HG03342 (cell line): Measurements from ENCODE around the gene SNURF.
"Not testable (repeated sequence)": the region's sequence is repeated elsewhere in the genome, so short reads cannot be mapped to it uniquely, and the experiment has no call there.

Experiments
- ATAC-seq: cut with Tn5 transposase; IDR thresholded peaks from one replicate; pipeline ENCODE4 v1.9.1; 2021; ENCODE audit warnings: mild to moderate bottlenecking, moderate library complexity; ENCODE audit not compliant: unreplicated experiment

SNURF gene, protein sequence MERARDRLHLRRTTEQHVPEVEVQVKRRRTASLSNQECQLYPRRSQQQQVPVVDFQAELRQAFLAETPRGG

DNA sequence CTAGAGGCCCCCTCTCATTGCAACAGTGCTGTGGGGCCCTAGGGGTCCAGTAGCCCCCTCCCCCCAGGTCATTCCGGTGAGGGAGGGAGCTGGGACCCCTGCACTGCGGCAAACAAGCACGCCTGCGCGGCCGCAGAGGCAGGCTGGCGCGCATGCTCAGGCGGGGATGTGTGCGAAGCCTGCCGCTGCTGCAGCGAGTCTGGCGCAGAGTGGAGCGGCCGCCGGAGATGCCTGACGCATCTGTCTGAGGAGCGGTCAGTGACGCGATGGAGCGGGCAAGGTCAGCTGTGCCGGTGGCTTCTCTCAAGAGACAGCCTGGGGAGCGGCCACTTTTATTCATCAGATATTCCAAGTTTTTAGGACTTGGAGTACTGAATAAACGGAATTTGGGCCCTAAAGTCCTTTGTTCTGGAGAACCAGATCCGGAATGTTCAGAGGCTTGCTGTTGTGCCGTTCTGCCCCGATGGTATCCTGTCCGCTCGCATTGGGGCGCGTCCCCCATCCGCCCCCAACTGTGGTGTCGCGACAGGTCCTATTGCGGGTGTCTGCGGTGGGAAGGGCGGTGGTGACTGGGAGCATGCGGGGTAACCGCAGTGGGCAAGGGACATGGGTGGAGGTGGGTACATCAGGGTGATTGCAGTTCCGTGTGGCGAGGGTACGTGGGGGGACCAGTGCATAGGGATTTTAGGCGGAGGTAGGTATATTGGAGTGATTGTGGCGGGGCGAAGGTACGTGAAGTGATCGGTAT is at the start of gene SNURF, which contains the start of gene SNRPN:
Gene SNURF, plus strand, starts transcription at position 205 of the 748 bp plus-strand sequence. Its CDS starts 62 bp downstream, at position 267.
Gene SNRPN, plus strand, starts transcription at position 205 of the 748 bp plus-strand sequence. CDS start 19,467 bp downstream, outside the sequence.
- ATAC-seq, result peak; percentile 51

GRCh38 chr15:24916305-24917009 is 38.3 kb upstream of the SNURF start:
- no peak for ATAC-seq

DNA sequence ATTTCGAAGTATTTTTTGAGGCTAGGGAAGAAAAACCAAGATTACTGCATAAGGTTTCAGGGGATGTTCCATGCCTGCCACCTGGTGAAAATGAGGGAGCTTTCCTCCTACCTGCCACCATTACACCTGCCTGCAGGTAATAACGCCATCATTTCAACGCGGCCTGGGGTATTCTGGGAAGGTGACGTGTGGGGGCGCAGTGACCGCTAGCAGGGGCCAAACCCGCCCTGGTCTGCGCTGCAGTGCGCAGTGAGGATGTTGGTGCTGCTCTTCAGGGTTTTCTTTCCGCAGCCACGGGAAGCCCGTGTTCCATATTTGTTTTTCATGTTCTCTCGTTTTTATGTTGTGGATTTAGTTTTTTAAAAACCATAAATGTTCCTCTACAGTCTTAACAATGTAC is 37.4 kb upstream of the SNURF start:
- ATAC-seq, result no peak

DNA sequence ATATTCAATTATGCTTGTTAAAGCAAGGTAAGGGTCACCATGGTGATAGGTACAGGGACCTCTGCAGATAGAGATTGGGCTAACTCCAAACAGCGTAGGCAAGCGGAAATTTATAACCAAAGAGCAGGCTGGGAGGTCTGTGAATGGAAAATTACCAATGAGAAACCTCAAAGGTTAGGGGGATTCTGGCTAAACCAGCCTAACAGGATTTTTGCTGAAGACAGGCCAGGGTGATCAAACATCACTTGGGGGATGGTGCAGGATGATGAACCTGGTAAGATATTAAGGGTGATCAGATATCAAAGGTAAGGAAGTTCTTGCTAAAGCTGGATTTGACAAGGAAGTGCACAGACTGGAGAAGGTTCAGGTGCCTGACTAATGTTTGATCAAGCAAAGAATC is 35.3 kb upstream of the SNURF start:
- ATAC-seq, result no peak

GRCh38 chr15:24922781-24923180 is 32.0 kb upstream of the SNURF start:
- ATAC-seq, result not testable (repeated sequence)

- ATAC-seq, result no peak
Measured at GRCh38 chr15:24924153-24924552, 30.6 kb upstream of the SNURF start.

DNA sequence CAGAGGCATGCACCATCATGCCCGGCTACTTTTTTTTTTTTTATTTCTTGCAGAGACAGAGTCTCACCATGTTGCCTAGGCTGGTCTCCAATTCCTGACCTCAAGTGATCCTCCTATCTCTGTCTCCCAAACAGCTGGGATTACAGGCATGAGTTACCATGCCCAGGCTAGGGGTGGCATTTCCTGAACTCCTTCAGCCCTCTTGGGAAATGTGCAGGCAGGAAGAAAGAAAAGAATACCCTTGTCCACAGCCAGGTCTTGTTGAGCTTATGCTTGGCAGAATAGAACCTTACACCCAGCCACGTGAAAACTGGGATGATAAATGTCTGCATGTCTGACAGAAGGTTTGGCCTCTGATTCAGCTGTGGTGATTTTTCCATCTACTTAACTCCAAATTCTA is 30.2 kb upstream of the SNURF start:
- ATAC-seq, result no peak

DNA sequence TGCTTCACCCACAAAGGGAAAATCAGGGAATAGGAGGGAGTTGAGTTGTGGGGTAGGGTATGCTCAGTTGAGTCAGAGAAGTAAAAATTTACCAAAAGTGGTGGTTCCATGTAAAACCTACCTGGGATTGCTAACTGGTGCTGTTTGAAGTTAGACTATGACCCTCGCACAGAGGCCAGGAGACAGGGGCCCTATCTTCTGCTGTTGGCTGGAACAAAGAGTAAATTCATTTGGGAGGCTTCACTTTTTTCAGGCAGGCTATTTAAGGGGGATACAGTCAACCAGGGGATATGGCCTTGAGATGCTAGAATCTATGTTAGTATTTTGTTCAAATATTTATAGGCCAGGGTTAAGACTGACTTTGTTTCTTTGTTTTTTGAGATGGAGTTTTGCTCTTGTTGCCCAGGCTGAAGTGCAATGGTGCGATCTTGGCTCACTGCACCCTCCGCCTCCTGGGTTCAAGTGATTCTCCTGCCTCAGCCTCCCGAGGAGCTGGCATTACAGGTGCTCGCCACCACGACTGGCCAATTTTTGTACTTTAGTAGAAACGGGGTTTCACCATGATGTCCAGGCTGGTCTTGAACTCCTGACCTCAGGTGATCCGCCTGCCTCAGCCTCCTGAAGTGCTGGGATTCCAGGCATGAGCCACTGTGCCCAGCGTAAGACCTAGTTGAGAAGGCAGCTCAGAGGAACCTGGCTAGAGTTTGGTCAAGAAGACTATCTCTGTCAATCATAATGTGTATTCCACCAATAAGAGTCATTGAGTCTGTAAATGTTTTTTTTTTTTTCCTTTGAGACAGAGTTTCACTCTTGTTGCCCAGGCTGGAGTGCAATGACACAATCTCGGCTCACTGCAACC is 22.7 kb upstream of the SNURF start:
- not testable (repeated sequence) for ATAC-seq

GRCh38 chr15:24933716-24934115 is 21.1 kb upstream of the SNURF start:
- ATAC-seq, result no peak

DNA sequence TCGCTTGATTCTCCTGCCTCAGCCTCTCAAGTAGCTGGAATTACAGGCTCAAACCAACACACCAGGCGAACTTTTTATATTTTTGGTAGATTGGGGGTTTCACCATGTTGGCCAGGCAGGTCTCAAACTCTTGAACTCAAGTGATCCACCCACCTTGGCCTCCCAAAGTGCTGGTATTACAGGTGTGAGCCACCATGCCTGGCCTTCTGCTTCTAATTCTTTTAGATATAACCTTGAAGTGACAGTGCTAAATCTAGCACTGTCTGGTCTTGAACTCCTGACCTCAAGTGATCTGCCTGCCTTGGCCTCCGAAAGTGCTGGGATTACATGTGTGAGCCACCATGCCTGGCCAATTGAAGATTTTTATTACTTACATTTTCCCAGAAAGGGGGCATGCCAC is 16.6 kb upstream of the SNURF start:
- ATAC-seq, result not testable (repeated sequence)

GRCh38 chr15:24940236-24940635 is 14.6 kb upstream of the SNURF start:
- no peak for ATAC-seq

DNA sequence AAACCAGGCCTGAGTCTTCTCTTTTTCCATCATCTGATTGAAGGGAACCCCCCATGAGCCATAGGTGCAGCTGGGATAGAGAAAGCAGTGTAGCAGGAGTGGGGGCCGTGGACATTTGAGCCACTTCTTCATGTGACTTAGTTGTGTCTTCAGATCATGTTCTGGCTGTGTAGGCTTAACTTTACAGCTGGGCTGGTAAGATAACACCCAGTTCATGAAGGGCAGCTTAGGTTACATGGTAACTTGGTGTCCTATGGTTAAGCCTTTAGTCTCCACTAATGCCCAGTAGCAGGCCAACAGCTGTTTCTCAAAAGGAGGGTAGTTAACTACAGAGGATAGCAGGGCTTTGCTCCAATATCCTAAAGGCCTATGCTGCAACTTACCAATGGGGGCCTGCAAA is 11.4 kb upstream of the SNURF start:
- ATAC-seq, result no peak

GRCh38 chr15:24944954-24945353 is 9.8 kb upstream of the SNURF start:
- ATAC-seq, result no peak

DNA sequence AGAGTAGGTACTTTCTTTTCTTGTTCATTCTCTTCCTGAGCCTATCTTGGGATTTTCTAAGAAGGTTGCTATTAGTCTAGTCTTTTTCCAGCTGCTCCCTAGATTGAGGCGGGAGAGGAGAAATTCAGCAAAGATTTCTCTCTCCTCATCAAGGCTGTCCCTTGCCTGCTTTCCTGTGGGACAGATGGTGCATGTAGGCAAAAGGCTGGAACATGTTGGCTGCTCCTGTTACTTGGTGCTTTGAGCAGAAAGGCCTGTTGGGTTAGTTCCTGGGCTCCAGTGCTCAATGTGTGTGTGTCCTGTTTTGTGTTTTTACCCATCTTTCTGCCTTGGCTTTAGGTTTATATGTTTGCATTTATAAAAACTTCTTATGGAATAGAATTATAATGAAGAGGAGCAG is 9.1 kb upstream of the SNURF start:
- ATAC-seq, result no peak

DNA sequence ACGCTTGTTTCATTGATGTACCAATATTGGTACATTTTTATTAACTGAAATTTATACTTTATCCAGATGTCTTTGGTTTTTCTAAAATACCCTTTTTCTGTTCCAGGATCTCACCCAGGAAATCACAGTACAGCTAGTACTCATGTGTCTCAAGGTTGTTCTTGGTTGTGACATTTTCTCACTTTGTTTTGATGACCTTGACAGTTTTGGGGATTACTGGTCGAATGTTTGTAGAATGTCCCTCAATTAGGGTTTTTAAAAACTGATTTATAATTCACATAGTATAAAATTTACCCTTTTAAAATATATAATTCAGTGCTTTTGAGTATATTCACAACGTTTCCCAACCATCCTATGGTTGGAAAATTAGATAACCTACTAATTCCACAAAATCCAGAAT is 6.3 kb upstream of the SNURF start:
- no peak for ATAC-seq

- ATAC-seq, result no peak
Measured at GRCh38 chr15:24955531-24955921, 739 bp downstream of the SNURF start.

DNA sequence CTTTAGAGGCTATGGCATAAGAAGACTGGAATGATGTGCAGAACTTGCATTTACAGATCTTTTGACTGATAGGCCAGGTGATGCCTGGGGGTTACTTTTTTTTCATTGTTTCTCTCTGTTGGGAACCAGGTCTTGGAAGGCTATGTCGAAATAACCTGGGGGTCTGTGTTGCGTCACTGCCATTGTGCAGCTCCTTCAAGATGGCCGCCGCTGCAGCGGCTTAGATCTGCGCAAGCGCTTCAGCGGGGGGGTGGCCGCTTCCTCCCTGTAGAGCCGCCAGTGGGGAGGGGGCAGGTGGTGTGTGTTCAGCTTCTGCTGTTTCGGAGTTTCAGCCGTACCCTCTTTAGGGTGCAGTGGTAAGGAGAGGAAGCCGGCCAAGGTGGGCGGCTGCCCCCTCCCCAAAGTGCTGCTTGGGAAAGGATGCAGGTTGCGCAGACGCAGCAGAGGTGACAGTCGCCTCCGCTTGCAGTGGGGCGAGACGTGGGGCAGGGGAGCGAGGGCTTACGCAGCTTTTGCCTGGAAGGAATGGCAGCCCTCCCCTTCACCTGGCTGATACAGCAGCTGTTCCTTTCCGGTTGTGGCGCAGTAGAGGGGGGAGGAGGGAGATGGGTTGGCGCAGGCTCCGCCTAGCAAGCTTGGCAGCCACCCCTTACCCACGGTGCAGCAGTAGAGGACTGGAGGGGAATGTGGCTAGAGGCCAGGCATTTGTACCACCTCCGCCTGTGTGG is 1.5 kb downstream of the SNURF start:
- ATAC-seq, result peak; percentile 78

DNA sequence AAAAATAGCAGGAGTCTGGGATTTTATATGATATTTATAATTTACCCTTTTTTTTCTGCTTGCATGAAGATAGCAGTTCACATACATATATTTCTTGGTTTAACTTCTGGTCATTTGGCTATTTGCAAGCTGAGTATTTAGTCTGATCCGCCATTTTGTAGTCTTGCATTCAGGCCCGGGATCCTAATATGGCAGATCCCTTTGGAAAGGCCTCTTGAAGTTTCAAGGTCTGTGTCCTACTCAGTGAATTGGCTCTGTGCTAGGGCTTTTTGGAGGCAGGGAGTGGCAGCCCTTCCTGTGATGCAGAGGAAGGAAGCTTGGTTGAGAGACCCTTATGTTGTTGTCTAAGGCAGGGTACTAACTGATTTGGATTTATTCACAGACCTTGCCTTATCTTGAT is 2.9 kb downstream of the SNURF start:
- ATAC-seq, result no peak

DNA sequence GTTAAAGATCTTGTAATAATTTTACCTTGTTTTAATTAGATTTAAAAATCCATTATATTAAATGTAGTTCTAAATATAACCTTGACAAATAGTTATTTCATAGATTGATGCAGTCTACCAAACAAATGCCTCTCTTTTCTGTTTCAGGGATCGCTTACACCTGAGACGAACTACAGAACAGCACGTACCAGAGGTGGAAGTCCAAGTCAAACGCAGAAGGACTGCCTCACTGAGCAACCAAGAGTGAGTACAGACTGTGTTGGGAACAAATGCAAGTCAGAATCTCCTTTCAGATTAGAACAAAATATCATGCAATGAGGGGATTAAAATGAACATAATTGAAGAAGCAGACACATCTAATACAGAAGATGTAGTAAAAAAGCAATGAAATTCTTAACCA is 7.2 kb downstream of the SNURF start:
- no peak for ATAC-seq

DNA sequence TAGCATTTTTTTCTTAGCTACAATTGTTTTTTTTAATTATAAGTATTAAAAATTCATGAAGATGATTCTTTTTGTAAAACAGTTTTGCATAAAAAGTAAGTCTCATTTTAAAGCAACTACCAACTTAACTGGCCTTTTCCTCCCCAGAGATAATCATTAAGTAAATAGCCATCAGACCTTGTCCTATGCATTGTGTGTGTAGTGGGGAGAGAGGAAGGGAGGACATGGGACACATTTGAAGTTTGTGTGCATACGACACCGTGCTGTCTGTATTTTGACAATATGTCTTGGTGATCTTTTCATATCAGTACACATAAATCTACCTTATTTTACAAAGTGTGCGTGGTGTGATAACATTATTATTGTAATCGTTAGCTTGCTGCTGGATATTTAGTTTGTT is 8.1 kb downstream of the SNURF start:
- ATAC-seq, result no peak
